DMS 273 treated with DMSO at 0.1 percent for 48 hours (cell line): ENCODE results near the gene C2orf42.
"Not testable (repeated sequence)": the region's sequence is repeated elsewhere in the genome, so short reads cannot be mapped to it uniquely, and the experiment has no call there.

Source experiments
- DNase-seq: peaks from one replicate; lab custom pipeline; 2025; lab: John Stamatoyannopoulos, UW

The C2orf42 gene

DNA sequence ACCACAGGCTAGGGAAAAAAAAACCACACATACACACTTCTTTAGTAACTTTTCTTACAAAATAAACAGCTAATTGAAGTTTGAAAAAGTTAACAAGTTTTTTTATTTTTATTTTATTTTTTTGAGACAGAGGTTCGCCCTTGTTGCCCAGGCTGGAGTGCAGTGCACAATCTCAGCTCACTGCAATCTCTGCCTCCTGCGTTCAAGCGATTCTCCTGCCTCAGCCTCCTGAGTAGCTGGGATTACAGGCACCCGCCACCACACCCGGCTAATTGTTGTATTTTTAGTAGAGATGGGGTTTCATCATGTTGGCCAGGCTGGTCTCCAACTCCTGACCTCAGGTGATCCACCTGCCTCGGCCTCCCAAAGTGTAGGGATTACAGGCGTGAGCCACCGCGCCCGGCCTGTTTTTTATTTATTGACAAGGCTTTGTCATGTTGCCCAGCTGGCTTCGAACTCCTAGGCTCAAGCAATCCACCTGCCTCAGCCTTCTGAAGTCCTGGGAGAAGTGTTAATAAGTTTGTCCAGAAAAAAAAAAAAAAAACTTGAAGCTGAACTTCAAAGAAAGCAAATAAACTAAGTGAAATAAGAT lies 21.1 kb downstream of the C2orf42 start:
- DNase-seq = not testable (repeated sequence)

DNA sequence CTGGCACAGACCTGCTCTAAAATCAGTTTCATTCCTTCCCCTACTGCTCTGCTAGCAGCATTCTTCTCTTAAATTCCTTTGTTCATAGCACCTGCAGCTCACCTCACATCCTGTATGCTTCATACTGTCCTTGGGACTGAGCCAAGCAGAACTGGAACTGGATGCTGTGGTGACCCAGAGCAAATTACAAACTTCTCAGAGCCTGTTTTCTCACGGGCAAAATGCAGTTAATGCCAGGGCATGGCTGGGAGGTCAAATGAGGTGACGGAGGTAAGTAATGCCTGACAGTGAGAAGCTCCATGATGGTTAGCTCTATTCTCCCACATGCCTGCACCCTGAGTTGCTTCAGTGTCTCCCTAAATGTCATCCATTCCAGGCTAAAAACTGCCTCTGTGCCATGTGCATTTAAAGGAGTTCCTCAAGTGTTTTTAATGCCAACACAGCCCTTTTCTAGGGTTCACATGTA lies 29.7 kb downstream of the C2orf42 start:
- no peak for DNase-seq

DNA sequence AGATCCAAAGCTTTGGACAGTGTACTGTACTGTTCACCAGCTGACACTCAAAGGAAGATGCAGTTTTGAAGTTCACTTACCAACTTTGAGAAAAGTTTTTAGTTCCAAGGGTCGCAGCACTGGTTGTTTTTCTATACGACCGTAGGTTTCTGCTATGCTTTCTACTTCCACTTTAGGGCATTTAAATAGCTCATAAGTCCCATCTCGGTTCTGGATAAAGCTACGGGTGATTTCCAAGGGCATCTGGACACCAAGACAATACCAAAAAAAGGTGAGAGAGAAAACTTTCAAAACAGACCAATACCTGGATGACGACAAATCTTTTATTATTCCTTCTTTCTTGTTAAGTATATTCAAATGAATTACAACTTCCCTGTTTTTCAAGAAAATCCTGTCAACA lies 30.3 kb downstream of the C2orf42 start:
- no peak for DNase-seq

DNA sequence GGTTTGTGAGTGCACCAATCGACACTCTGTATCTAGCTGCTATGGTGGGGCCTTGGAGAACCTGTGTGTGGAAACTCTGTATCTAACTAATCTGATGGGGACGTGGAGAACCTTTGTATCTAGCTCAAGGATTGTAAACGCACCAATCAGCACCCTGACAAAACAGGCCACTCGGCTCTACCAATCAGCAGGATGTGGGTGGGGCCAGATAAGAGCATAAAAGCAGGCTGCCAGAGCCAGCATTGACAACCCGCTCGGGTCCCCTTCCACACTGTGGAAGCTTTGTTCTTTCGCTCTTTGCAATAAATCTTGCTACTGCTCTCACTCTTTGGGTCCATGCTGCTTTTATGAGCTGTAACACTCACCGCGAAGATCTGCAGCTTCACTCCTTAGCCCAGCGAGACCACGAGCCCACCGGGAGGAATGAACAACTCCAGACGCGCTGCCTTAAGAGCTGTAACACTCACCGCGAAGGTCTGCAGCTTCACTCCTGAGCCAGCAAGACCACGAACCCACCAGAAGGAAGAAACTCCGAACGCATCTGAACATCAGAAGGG lies 41.6 kb downstream of the C2orf42 start:
- not testable (repeated sequence) for DNase-seq

DNA sequence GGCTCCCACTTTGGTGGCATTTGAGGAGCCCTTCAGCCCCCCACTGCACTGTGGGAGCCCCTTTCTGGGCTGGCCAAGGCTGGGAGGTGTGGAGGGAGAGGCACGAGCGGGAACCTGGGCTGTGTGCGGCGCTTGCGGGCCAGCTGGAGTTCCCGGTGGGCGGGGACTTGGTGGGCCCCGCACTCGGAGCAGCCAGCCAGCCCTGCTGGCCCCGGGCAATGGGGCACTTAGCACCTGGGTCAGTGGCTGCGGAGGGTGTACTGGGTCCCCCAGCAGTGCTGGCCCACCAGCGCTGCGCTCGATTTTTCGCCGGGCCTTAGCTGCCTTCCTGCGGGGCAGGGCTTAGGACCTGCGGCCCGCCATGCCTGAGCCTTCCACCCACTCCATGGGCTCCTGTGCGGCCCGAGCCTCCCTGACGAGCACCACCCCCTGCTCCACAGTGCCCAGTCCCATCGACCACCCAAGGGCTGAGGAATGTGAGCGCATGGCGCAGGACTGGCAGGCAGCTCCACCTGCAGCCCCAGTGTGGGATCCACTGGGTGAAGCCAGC lies 42.5 kb downstream of the C2orf42 start:
- DNase-seq = not testable (repeated sequence)

DNA sequence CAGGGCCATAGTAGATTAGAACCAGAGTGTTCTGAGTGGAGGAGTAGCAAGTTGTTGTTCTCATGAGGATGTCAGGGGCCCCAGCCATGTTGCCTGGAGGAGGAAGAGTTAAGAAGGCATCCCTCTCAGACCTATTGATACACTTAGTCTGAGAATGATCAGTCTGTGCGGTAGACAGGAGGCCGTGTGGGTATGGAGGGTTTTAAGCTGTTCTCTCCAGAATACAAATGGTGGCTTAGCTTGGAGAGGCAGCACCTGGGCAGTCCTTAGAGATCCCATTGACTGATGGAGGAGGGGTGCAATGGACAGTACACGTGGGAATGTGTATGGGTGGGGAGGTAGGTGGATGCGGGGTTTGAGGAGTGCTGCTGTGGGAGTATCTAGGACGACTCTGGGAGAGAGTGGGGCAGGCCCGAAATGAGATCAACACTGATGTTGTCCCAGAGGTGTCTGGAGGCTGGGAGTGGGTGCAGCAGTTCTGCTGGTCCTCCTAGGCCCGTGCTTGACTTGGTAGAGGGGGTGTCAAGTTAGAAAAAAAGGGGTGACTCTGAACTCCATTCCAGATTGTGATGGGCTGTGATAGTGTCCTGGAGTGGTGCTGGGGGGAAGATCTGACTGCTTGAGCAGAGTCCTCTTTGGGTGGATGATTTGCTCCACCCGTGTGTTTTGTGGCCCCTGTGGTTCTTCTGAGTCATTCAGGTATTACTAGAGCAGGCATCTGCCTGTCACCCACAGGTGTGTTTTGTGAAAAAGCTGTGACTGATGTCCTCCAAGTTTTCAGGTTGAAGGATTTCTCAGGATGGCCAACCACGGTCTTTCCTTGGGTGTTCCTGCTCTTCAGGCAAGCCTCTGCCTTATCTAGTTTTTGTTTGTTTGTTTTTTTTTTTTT lies 44.7 kb downstream of the C2orf42 start:
- DNase-seq = no peak

DNA sequence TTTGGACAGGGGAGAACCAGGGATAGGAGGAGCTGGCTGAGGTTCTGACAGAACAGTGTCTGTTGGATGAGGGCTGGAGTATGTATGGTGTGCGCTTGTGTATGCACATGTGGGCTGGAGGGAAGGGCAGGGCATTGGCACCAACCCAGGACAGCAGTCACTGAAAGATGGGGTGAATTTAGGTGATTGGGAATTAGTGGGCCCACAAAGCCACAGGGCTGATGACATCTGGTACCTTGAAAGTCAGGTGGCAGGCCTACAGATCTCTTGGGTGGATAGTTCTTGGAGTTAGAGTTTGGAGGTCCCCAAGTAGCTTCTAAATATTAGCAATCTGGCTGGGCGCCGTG lies 45.7 kb downstream of the C2orf42 start:
- DNase-seq = no peak

DNA sequence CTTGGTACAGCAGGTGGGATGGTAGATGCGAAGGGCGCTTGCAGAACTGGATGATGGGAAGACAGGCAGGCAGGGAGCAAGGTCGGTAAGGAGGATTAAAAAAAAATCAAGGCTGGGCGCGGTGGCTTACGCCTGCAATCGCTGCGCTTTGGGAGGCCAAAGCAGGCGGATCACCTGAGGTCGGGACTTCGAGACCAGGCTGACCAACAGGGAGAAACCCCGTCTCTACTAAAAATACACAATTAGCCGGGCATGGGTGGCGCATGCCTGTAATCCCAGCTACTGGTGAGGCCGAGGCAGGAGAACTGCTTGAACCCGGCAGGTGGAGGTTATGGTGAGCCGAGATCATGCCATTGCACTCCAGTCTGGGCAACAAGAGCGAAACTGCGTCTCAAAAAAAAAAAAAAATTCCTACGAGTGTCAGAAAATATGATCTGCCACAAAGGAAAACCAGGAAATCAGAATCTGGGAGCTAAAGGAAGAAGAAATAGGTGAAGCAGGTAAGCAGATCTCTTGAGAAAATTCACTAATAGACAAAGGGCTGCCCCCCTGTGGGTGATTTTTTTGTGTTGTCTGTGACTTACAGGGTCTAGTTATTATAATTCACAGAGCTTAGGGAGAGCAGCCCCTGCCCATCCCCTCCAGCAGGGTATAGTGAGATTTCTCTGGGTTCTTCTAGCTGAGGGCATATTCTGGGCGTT lies 46.2 kb downstream of the C2orf42 start:
- no peak for DNase-seq

DNA sequence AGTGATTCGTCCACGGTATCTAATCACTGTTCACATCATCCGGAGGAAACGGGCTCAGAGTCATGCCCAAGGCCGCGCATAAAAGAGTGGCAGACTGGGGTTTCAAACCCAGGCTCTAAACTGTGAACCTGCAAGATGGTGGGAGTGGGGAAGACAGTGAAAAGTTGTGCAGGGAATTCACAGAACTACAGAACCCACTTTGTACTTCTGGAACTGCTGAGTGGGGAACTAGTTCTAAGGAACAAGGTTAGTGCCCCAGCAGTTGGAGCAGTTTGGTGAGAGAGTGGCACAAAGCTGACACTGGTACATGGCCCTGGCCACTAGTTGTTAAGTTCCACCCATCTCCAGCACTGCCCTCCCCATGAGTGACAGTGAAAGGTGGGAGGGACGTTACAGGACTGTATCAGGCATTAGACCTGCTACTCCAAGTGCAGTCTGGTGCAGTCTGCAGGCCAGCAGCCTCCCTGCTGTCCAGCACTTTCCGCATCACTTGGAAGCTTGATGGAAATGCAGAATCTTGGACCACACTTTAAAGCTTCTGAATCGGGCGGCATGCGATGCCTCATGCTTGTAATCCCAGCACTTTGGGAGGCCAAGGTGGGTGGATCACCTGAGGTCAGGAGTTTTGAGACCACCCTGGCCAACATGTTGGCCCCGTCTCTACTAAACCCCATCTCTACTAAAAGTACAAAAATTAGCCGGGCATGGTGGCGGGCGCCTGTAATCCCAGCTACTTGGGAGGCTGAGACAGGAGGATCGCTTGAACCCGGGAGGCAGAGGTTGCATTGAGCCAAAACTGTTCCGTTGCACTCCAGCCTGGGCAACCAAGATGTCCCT lies 47.3 kb downstream of the C2orf42 start:
- peak; percentile 20 for DNase-seq

DNA sequence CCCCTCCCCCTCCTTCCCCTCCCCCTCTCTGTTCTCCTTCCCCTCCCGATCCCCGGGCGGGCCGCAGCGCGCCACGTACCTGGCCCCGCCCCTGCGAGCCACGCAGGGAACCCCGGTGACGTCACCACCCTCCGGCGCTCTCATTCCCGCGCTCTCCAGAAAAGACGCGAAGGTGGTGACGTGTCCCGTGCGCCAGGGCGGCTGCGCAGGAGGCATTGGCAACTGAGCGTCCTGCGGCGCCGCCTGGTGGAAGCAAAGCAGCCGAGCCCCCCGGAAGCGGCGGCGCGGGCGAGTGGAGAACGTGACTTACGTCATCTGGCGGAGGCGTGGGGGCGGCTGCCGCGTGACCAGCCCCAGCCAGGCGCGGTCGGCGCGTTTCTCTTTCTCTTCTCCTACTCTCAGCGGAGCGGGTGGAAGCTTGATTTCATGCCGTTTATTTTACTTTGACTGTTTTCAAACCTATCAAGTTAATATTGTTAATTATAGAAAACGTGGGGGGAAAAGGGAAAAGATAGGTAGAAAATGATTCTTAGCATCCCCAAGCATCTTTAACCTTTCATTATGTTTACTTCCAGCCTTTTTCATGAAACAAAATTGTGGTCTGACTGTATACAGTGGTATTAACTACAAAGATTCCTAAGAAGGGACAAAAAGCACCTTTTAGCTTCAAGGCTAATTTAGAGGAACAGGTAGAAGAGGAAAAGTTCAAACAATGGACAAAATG lies 48.1 kb downstream of the C2orf42 start:
- DNase-seq = peak; percentile 95

DNA sequence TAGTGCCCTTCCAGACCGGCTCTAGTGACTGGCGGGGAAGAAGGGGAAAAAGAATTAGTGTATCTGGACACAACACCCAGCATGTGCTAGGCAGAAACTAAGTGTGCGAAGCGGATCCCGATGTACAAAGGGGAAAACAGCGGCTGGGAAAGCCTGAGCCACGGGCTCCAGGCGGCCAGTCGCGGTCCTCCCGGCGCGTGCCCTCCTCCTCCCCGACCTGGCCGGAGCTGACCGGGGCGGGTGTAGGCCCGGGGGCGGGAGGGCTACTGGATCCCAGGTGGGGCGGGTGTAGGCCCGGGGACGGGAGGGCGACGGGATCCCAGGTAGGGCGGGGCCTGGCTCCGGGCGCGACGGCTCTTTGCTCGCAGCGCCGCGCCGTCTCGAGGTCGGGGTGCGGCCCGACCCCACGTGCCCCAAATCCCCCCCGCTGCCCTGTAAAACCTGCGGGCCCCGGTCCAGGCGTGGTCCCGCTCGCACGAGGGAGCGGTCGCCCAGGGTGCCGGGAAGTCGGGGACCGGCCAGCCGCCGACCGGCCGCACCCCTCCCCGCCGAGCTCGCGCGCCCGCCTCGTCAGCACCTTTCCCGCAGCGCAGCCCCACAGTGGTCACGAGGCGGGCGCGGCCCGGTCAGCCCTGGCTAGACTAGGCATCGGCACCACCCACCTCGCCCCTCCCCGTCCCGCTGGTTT lies 48.8 kb downstream of the C2orf42 start:
- DNase-seq = no peak

DNA sequence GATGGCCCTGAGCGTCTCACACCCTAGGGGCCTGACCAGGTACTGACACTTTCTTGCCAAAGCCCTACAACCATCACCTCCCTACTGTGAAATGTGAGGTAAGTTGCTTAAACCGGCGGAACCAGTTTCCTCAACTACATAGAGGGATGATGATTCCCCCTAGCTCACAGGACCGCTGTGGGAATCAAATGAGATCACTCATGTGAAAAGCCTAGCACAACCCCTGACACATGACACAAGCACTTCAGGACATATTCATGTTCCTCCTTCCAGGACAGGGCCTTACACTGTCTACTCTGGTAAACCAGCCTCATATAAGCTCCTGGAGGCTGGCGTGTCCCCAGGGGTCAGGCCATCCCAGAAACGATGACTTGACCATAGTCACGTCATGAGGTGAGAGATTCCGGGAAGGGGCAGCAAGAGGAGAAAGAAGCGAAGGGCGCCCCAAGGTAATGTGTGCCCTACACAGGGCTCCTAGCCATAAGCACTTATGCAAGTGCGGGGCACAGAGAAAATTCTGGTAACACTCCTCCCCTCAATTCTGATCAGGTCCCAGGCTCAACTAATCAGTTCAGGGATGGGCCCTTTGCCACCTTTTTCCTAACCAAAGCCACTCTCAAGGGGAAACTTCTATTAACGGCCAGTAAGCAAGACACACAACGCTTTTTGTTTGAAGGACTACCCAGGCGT lies 49.5 kb downstream of the C2orf42 start:
- no peak for DNase-seq

DNA sequence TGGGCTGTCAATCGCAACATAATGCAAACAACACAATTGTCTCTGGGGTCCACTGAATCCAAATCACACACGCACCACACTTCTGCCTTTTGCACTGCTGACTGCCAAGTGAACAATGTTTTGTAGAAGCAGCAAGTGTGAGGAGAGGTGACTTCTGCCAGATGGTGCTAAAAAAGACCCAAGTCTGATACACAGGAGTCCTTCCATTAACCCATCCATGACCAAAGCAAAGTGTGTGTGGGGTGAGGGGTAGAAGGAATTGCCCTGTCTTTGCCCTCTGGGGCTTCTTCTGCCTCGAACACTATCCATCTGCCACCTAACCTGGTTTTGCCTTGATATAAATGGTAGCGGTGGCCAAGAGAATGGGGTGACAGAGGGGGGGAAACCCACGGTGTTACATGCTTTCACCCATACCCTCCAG lies 50.0 kb downstream of the C2orf42 start:
- DNase-seq = no peak

DNA sequence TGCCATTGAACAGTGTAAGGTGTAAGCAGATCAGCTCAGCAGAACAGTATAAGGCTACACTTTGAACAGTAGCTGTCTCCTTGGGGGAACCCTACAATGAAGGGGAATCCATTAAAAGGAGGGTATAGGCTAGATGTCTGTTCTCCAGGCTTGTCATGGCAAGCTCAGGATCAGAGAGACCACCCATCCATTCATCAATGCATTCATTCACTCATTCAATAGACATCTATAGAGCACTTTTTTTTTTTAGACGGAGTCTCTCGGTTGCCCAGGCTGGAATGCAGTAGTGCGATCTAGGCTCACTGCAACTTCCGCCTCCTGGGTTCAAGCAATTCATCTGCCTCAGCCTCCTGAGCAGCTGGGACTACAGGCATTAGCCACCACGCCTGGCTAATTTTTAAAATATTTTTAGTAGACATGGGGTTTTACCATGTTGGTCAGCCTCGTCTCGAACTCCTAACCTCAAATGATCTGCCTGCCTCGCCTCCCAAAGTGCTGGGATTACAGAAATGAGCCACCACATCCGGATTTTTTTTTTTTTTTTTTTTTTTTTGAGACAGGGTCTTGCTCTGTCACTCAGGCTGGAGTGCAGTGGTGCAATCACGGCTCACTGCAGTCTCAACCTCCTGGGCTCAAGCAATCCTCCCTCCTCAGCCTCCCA lies 56.4 kb downstream of the C2orf42 start:
- not testable (repeated sequence) for DNase-seq

DNA sequence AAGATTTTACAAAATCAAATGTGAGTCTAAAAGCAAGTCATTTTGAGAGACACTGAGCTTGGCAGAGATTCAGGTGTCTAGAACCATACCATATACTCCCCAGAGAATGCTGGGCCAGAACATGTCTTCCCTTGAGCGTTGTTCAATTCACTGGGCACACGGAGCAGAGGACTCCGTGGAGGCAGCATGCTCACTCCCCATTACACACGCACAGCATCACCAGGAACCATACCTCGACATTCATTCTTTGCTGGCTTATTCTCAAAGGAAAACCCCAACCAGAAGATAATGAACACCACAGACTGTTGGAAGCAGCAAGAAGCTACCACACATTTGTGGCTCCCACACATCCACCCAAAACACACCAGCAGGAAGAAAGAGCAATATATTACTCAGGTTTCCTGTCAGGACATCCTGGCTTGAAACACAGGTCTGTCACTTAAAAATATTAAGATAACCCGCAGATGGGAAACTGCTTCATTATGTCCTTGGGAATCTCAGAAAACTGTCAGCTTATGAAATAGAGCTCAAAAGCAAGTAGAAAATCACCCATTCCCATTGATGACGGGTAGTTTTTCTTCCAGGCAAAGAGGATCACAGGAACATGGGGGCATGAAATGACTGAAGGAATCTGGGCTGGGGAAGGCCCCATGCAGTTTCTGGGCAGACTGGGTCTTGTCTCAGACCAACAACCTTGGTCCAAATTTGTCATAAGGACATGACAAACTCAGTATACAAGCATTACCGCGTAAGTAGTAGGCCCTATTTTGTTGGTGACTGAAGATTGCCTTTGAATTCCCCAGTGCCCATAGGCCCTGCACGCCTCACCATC lies 57.1 kb downstream of the C2orf42 start:
- DNase-seq = peak; percentile 46

DNA sequence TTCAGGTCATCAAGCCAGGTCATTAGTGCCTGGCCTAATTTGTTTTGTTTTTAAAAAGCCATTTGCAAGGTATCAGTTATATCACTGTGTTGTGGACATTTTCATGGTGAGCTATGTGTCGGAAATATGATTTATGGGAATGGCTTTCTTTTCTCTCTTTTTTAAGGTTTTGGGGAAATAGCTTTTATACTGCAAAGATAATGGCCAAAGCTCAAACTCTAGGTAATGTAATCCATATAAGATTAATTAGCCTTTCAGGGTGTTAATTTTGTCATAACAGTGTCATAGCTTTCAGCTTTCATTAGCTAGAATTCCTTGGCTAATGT lies 57.7 kb downstream of the C2orf42 start:
- DNase-seq = no peak

DNA sequence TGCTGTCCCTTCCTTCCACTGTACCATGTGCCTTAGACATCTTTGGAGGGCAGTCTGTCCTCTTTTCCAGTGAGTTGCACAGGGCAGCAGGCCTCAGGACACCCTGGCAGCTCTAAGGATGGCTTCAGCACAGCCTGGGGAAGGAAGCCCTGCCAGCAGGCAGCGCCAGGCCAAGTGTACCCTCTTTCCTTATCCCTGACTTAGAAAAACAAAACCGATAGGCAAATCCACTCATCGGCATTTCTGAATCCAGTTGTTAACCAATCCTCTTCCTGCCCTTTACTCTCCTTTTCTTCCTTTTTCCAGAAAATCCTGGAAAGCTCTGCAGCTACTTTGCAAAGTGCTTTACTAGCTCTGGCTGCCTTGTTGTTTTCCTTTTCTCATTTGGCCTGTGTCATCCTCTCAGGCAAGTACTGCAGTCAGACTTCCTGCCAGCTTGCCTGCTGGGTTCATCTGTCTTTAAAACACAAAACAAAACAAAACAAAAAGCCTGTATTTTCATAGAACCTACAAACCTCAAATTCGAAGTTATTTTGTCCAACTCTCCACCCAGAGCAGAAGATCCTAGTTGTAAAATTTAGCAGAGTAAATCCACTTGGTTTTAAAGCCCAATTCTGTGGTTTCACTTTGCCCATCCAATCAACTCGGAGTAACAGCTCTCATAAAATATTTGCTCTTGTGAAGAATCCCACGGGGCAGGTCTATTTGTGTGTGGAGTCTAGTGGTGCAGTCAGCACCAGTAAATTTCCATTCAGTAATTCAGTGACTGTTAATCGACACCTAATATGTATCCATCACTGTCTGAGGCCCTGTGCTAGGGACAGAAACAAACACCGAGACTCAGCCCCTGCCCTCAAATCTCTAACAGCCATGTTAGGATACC lies 58.3 kb downstream of the C2orf42 start:
- DNase-seq = peak; percentile 74
